Choroid plexus epithelial cell (primary cell): ENCODE measurements around the gene SNX27.

Experiments
- DNase-seq: peaks from one replicate; pipeline ENCODE4 v3.0.0-alpha.2; 2010; ENCODE audit warnings: low read depth
- H3K4me3 ChIP-seq: 2 replicates; pipeline ENCODE4 v1.5.1; 2011; ENCODE audit warnings: low read depth, mild to moderate bottlenecking, control low read depth, low read length, moderate library complexity
- CTCF ChIP-seq: conservative IDR thresholded peaks from 2 replicates; pipeline ENCODE4 v1.5.1; 2011; ENCODE audit warnings: low read depth, mild to moderate bottlenecking, control low read depth, inconsistent platforms, low read length, moderate library complexity

SNX27 gene

GRCh38 chr1:151621351-151621750, 9.5 kb downstream of the SNX27 start:
- H3K4me3 ChIP-seq, result no peak overlapping the region
- DNase-seq, result peak; percentile 32
- no peak for TF ChIP-seq CTCF

GRCh38 chr1:151624783-151625182, 12.9 kb downstream of the SNX27 start:
- no peak for TF ChIP-seq CTCF
- no peak overlapping the region for H3K4me3 ChIP-seq
- no peak for DNase-seq

GRCh38 chr1:151626740-151627334, 15.0 kb downstream of the SNX27 start:
- no peak overlapping the region for H3K4me3 ChIP-seq
- no peak for DNase-seq
- no peak for TF ChIP-seq CTCF

GRCh38 chr1:151629278-151629677, 17.4 kb downstream of the SNX27 start:
- no peak overlapping the region for H3K4me3 ChIP-seq
- no peak for TF ChIP-seq CTCF
- no peak for DNase-seq

- DNase-seq, result peak; percentile 33
These were observed 23.7 kb downstream of the SNX27 start for GRCh38 chr1:151635479-151636072.

GRCh38 chr1:151638074-151638775, 26.4 kb downstream of the SNX27 start:
- no peak overlapping the region for H3K4me3 ChIP-seq
- TF ChIP-seq CTCF, result no peak
- DNase-seq, result no peak

More at GRCh38 chr1:151635479-151636072, 23.7 kb downstream of the SNX27 start:
- H3K4me3 ChIP-seq, result no peak overlapping the region
- no peak for TF ChIP-seq CTCF
